Measurements from ENCODE around the gene DGUOK.

The DGUOK gene

GRCh38 chr2:73976803-73977202 lies 50.1 kb downstream of the DGUOK start:
- no peak for DNase-seq (ENCODE audit: extremely low read depth in 1 of 2, low read depth in 1 of 2)

- DNase-seq (ENCODE audit: extremely low read depth in 1 of 2, low read depth in 1 of 2), result no peak
Measured at GRCh38 chr2:73977466-73977865, 50.8 kb downstream of the DGUOK start.

- DNase-seq (ENCODE audit: extremely low read depth in 1 of 2, low read depth in 1 of 2), result peak in 1 of 2 donors; percentile 73
Measured at GRCh38 chr2:73979021-73979420, 52.3 kb downstream of the DGUOK start.

- DNase-seq (ENCODE audit: extremely low read depth in 1 of 2, low read depth in 1 of 2), result no peak
Measured at GRCh38 chr2:73979686-73980085, 53.0 kb downstream of the DGUOK start.

- no peak for DNase-seq (ENCODE audit: extremely low read depth in 1 of 2, low read depth in 1 of 2)
Measured at GRCh38 chr2:73980566-73980965, 53.9 kb downstream of the DGUOK start.

- no peak for DNase-seq (ENCODE audit: extremely low read depth in 1 of 2, low read depth in 1 of 2)
Measured at GRCh38 chr2:73981081-73982001, 54.7 kb downstream of the DGUOK start.

GRCh38 chr2:73982140-73982617 lies 55.5 kb downstream of the DGUOK start:
- DNase-seq (ENCODE audit: extremely low read depth in 1 of 2, low read depth in 1 of 2), result no peak

GRCh38 chr2:73983322-73984202 lies 56.9 kb downstream of the DGUOK start:
- no peak for DNase-seq (ENCODE audit: extremely low read depth in 1 of 2, low read depth in 1 of 2)

GRCh38 chr2:73984203-73984921 lies 57.7 kb downstream of the DGUOK start, which contains the start of gene TET3:
TET3 (plus strand) TSS chr2:73984910; CDS start chr2:73986404, 1,494 bp downstream.
- no peak for DNase-seq (ENCODE audit: extremely low read depth in 1 of 2, low read depth in 1 of 2)

- DNase-seq (ENCODE audit: extremely low read depth in 1 of 2, low read depth in 1 of 2), result no peak
Measured at GRCh38 chr2:73984922-73985307, 58.2 kb downstream of the DGUOK start.

- peak; percentile 54 to 69 for DNase-seq (ENCODE audit: extremely low read depth in 1 of 2, low read depth in 1 of 2)
Measured at GRCh38 chr2:73985308-73986084, 58.8 kb downstream of the DGUOK start.

- no peak for DNase-seq (ENCODE audit: extremely low read depth in 1 of 2, low read depth in 1 of 2)
Measured at GRCh38 chr2:73986085-73986681, 59.5 kb downstream of the DGUOK start.

- no peak for DNase-seq (ENCODE audit: extremely low read depth in 1 of 2, low read depth in 1 of 2)
Measured at GRCh38 chr2:73987109-73987947, 60.6 kb downstream of the DGUOK start.

- no peak for DNase-seq (ENCODE audit: extremely low read depth in 1 of 2, low read depth in 1 of 2)
Measured at GRCh38 chr2:73987948-73988700, 61.4 kb downstream of the DGUOK start.

GRCh38 chr2:73989972-73990371 lies 63.3 kb downstream of the DGUOK start:
- DNase-seq (ENCODE audit: extremely low read depth in 1 of 2, low read depth in 1 of 2), result no peak

- no peak for DNase-seq (ENCODE audit: extremely low read depth in 1 of 2, low read depth in 1 of 2)
Measured at GRCh38 chr2:73990531-73990930, 63.9 kb downstream of the DGUOK start.

- DNase-seq (ENCODE audit: extremely low read depth in 1 of 2, low read depth in 1 of 2), result no peak
Measured at GRCh38 chr2:73992036-73992435, 65.4 kb downstream of the DGUOK start.

- no peak for DNase-seq (ENCODE audit: extremely low read depth in 1 of 2, low read depth in 1 of 2)
Measured at GRCh38 chr2:73993376-73993775, 66.7 kb downstream of the DGUOK start.

Measured in stimulated activated CD8-positive, alpha-beta memory T cell treated with anti-CD3 and anti-CD28 coated beads, Interleukin-7, amount 100 ng/mL, for 48 hours (primary cell).